HEK293 (cell line): ENCODE measurements around the gene IARS2.

Experiments used
- CTCF ChIA-PET: fragments of 350-600 bp; formaldehyde crosslinking; extraction: SDS; loops from one replicate; lab custom pipeline; 2021; ENCODE audit warnings: antibody characterized with exemption; lab: Yijun Ruan, JAX
- POLR2A ChIA-PET: fragments of 300-600 bp; formaldehyde crosslinking; extraction: SDS; loops from one replicate; lab custom pipeline; 2020; ENCODE audit warnings: antibody characterized with exemption, inconsistent platforms; lab: Yijun Ruan, JAX
- H3K27ac ChIP-seq: fragments of 200-500 bp; sonication (Bioruptor generic); 2 replicates; pipeline ENCODE4 v1.5.1; 2014; ENCODE audit warnings: low read depth, low read length, control low read depth, inconsistent platforms; ENCODE audit errors: extremely low read depth
- H3K36me3 ChIP-seq, 2 experiments: fragments of 200-500 bp in 1 of 2; sonication (Bioruptor generic) in 1 of 2; 1 replicate in 1 of 2; 2 replicates in 1 of 2; pipeline ENCODE4 v1.5.1; 2014 to 2017; ENCODE audit warnings: inconsistent platforms in 2 of 2, low read length in 2 of 2; ENCODE audit not compliant: control insufficient read depth in 2 of 2, insufficient read depth in 1 of 2
- H3K4me1 ChIP-seq: fragments of 200-500 bp; sonication (Bioruptor generic); 2 replicates; pipeline ENCODE4 v1.5.1; 2014; ENCODE audit warnings: mild to moderate bottlenecking, low read length, inconsistent platforms; ENCODE audit not compliant: control insufficient read depth, insufficient read depth
- H3K4me3 ChIP-seq: 2 replicates; pipeline ENCODE4 v1.5.1; 2011; ENCODE audit warnings: low read depth, mild to moderate bottlenecking, control low read depth, low read length, moderate library complexity
- H3K9me3 ChIP-seq: fragments of 200-500 bp; sonication (Bioruptor generic); 2 replicates; pipeline ENCODE4 v1.5.1; 2014; ENCODE audit warnings: low read depth, low read length, inconsistent platforms; ENCODE audit not compliant: control insufficient read depth, insufficient read depth
- BCL11A ChIP-seq: fragments of 450-650 bp; formaldehyde crosslinking; IDR thresholded peaks from 2 replicates; pipeline ENCODE4 v1.5.1; 2016; ENCODE audit warnings: low read depth, missing biosample characterization, missing genetic modification characterization
- BCL11B ChIP-seq: fragments of 450-650 bp; formaldehyde crosslinking; IDR thresholded peaks from 2 replicates; pipeline ENCODE4 v1.5.1; 2016; ENCODE audit warnings: low read depth, missing biosample characterization, missing genetic modification characterization
- HOXC10 ChIP-seq: sonication (generic); formaldehyde crosslinking; IDR thresholded peaks from 2 replicates; pipeline ENCODE4 v1.8.1; 2023; ENCODE audit warnings: mild to moderate bottlenecking, missing genetic modification reagents
- OSR2 ChIP-seq: fragments of 450-650 bp; formaldehyde crosslinking; IDR thresholded peaks from 2 replicates; pipeline ENCODE4 v1.5.1; 2016; ENCODE audit warnings: missing biosample characterization, missing genetic modification characterization
- OVOL3 ChIP-seq: fragments of 450-650 bp; formaldehyde crosslinking; IDR thresholded peaks from 2 replicates; pipeline ENCODE4 v1.5.1; 2016; ENCODE audit warnings: missing biosample characterization, missing genetic modification characterization
- PRDM4 ChIP-seq: fragments of 450-650 bp; formaldehyde crosslinking; IDR thresholded peaks from 2 replicates; pipeline ENCODE4 v1.5.1; 2017; ENCODE audit warnings: missing biosample characterization, missing genetic modification characterization
- PRDM6 ChIP-seq: fragments of 450-650 bp; formaldehyde crosslinking; IDR thresholded peaks from 2 replicates; pipeline ENCODE4 v1.5.1; 2017; ENCODE audit warnings: missing biosample characterization, missing genetic modification characterization
- SCRT1 ChIP-seq: fragments of 450-650 bp; formaldehyde crosslinking; IDR thresholded peaks from 2 replicates; pipeline ENCODE4 v1.5.1; 2016; ENCODE audit warnings: missing biosample characterization, missing genetic modification characterization, borderline replicate concordance
- SCRT2 ChIP-seq: fragments of 450-650 bp; formaldehyde crosslinking; IDR thresholded peaks from 2 replicates; pipeline ENCODE4 v1.5.1; 2016; ENCODE audit warnings: missing biosample characterization, missing genetic modification characterization
- TRIM28 ChIP-seq: IDR thresholded peaks from 2 replicates; pipeline ENCODE4 v1.6.1; 2011; ENCODE audit warnings: low read length, control low read depth, borderline replicate concordance
- ZBTB48 ChIP-seq: fragments of 450-650 bp; formaldehyde crosslinking; IDR thresholded peaks from 2 replicates; pipeline ENCODE4 v1.5.1; 2016; ENCODE audit warnings: missing biosample characterization, missing genetic modification characterization
- ZNF19 ChIP-seq: fragments of 450-650 bp; formaldehyde crosslinking; IDR thresholded peaks from 2 replicates; pipeline ENCODE4; 2016; ENCODE audit warnings: missing biosample characterization, missing genetic modification characterization, low read depth
- ZNF239 ChIP-seq: fragments of 450-650 bp; formaldehyde crosslinking; IDR thresholded peaks from 2 replicates; pipeline ENCODE4 v1.5.1; 2016; ENCODE audit warnings: missing biosample characterization, missing genetic modification characterization
- ZNF266 ChIP-seq: fragments of 450-650 bp; formaldehyde crosslinking; IDR thresholded peaks from 2 replicates; pipeline ENCODE4 v1.5.1; 2016; ENCODE audit warnings: missing biosample characterization, missing genetic modification characterization, low read depth
- ZNF311 ChIP-seq: fragments of 450-650 bp; formaldehyde crosslinking; IDR thresholded peaks from 2 replicates; pipeline ENCODE4 v1.5.1; 2017; ENCODE audit warnings: missing biosample characterization, missing genetic modification characterization, borderline replicate concordance
- ZNF37A ChIP-seq: fragments of 450-650 bp; IDR thresholded peaks from 2 replicates; pipeline ENCODE4 v1.5.1; 2018; ENCODE audit warnings: missing biosample characterization, missing genetic modification characterization
- ZNF391 ChIP-seq: fragments of 450-650 bp; formaldehyde crosslinking; IDR thresholded peaks from 2 replicates; pipeline ENCODE4 v1.5.1; 2016; ENCODE audit warnings: low read depth, missing biosample characterization, missing genetic modification characterization, borderline replicate concordance
- ZNF423 ChIP-seq: fragments of 450-650 bp; formaldehyde crosslinking; IDR thresholded peaks from 2 replicates; pipeline ENCODE4 v1.5.1; 2016; ENCODE audit warnings: missing biosample characterization, missing genetic modification characterization
- ZNF521 ChIP-seq: fragments of 450-650 bp; formaldehyde crosslinking; IDR thresholded peaks from 2 replicates; pipeline ENCODE4 v1.5.1; 2017; ENCODE audit warnings: missing biosample characterization, mild to moderate bottlenecking, missing genetic modification characterization
- ZNF544 ChIP-seq: fragments of 450-650 bp; formaldehyde crosslinking; IDR thresholded peaks from 2 replicates; pipeline ENCODE4 v1.5.0; 2017; ENCODE audit warnings: missing biosample characterization, missing genetic modification characterization
- ZNF548 ChIP-seq: fragments of 450-650 bp; formaldehyde crosslinking; IDR thresholded peaks from 2 replicates; pipeline ENCODE4 v1.5.1; 2016; ENCODE audit warnings: missing biosample characterization, missing genetic modification characterization
- ZNF596 ChIP-seq: fragments of 450-650 bp; IDR thresholded peaks from 2 replicates; pipeline ENCODE4 v1.5.0; 2018; ENCODE audit warnings: missing biosample characterization, mild to moderate bottlenecking, missing genetic modification characterization, moderate library complexity
- ZNF677 ChIP-seq: fragments of 450-650 bp; IDR thresholded peaks from 2 replicates; pipeline ENCODE4 v1.5.0; 2018; ENCODE audit warnings: missing biosample characterization, mild to moderate bottlenecking, missing genetic modification characterization, moderate library complexity
- TF ChIP-seq, protein P1 (sequence below): fragments of 450-650 bp; formaldehyde crosslinking; IDR thresholded peaks from 2 replicates; pipeline ENCODE4 v1.5.1; 2016; ENCODE audit warnings: missing biosample characterization, missing genetic modification characterization
- TF ChIP-seq, protein P2 (sequence below): fragments of 450-650 bp; formaldehyde crosslinking; IDR thresholded peaks from 2 replicates; pipeline ENCODE4 v1.5.1; 2016; ENCODE audit warnings: missing biosample characterization, missing genetic modification characterization
- TF ChIP-seq, protein P3 (sequence below): fragments of 450-650 bp; formaldehyde crosslinking; IDR thresholded peaks from 2 replicates; pipeline ENCODE4 v1.5.1; 2016; ENCODE audit warnings: missing biosample characterization, missing genetic modification characterization

IARS2 gene

DNA sequence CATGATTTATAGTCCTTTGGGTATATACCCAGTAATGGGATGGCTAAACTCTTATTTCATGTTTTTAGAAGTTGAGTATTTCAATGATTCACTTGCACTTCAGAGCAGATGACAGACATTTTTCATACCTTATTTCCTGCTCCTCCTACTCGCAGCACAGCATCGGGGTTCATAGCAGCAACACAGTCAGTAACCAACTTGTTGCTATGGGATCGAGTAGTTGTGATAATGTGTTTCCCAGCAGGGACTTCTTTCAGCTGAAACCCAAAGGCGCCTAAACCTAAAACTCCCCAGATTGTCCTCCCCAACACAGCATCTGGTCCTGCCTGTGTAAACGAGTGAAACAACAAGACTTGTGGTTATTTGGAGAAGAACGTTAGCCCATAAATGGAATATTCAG, 31.3 kb upstream of the IARS2 start:
- no peak overlapping the region for H3K27ac ChIP-seq
- TF ChIP-seq ZNF423 (tag by site-specific recombination) (no peak), OSR2 (no peak), ZNF37A (tag by site-specific recombination) (no peak), ZNF521 (tag by site-specific recombination) (no peak), BCL11A (tag by site-specific recombination) (no peak), SCRT1 (tag by site-specific recombination) (0 out of 2 replicates have a peak, but pooled peaks have one; percentile 19), ZNF677 (tag by site-specific recombination) (no peak), ZNF548 (tag by site-specific recombination) (no peak), ZNF239 (tag by site-specific recombination) (no peak), BCL11B (tag by site-specific recombination) (no peak), OVOL3 (no peak), SCRT2 (tag by site-specific recombination) (peak; percentile 58), ZNF596 (no peak)
- TF ChIP-seq, protein P1, sequence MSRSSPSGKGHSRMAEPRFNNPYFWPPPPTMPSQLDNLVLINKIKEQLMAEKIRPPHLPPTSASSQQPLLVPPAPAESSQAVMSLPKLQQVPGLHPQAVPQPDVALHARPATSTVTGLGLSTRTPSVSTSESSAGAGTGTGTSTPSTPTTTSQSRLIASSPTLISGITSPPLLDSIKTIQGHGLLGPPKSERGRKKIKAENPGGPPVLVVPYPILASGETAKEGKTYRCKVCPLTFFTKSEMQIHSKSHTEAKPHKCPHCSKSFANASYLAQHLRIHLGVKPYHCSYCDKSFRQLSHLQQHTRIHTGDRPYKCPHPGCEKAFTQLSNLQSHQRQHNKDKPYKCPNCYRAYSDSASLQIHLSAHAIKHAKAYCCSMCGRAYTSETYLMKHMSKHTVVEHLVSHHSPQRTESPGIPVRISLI, result no peak
- ChIA-PET CTCF (no interaction called here), POLR2A (no interaction called here)
- H3K9me3 ChIP-seq, result no peaks in the 10 kb centered on the region
- H3K4me3 ChIP-seq, result no peak overlapping the region
- no peaks in the 10 kb centered on the region for H3K4me1 ChIP-seq
- peaks cover 25 to 61% of the 10 kb centered on the region in 2 experiments for H3K36me3 ChIP-seq

GRCh38 chr1:220067269-220068204, 26.4 kb upstream of the IARS2 start:
- H3K9me3 ChIP-seq, result no peaks in the 10 kb centered on the region
- ChIA-PET POLR2A (no interaction called here), CTCF (no interaction called here)
- peaks cover 13 to 57% of the 10 kb centered on the region in 2 experiments for H3K36me3 ChIP-seq
- no peak overlapping the region for H3K4me3 ChIP-seq
- no peak overlapping the region for H3K27ac ChIP-seq
- no peaks in the 10 kb centered on the region for H3K4me1 ChIP-seq
- no peak for TF ChIP-seq ZNF19
- TF ChIP-seq ZNF544, result no peak
- no peak for TF ChIP-seq PRDM4 (tag by site-specific recombination)
- no peak for TF ChIP-seq ZNF391
- no peak for TF ChIP-seq ZNF311 (tag by site-specific recombination)
- TF ChIP-seq, protein P2, sequence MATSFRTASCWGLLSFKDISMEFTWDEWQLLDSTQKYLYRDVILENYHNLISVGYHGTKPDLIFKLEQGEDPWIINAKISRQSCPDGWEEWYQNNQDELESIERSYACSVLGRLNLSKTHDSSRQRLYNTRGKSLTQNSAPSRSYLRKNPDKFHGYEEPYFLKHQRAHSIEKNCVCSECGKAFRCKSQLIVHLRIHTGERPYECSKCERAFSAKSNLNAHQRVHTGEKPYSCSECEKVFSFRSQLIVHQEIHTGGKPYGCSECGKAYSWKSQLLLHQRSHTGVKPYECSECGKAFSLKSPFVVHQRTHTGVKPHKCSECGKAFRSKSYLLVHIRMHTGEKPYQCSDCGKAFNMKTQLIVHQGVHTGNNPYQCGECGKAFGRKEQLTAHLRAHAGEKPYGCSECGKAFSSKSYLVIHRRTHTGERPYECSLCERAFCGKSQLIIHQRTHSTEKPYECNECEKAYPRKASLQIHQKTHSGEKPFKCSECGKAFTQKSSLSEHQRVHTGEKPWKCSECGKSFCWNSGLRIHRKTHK (tag by site-specific recombination), result no peak
- TF ChIP-seq PRDM6, result no peak
- TF ChIP-seq ZNF266 (tag by site-specific recombination), result no peak
- no peak for TF ChIP-seq TRIM28
- no peak for TF ChIP-seq ZBTB48
- TF ChIP-seq HOXC10 (CRISPR knock-in tag), result no peak
- TF ChIP-seq, protein P3, sequence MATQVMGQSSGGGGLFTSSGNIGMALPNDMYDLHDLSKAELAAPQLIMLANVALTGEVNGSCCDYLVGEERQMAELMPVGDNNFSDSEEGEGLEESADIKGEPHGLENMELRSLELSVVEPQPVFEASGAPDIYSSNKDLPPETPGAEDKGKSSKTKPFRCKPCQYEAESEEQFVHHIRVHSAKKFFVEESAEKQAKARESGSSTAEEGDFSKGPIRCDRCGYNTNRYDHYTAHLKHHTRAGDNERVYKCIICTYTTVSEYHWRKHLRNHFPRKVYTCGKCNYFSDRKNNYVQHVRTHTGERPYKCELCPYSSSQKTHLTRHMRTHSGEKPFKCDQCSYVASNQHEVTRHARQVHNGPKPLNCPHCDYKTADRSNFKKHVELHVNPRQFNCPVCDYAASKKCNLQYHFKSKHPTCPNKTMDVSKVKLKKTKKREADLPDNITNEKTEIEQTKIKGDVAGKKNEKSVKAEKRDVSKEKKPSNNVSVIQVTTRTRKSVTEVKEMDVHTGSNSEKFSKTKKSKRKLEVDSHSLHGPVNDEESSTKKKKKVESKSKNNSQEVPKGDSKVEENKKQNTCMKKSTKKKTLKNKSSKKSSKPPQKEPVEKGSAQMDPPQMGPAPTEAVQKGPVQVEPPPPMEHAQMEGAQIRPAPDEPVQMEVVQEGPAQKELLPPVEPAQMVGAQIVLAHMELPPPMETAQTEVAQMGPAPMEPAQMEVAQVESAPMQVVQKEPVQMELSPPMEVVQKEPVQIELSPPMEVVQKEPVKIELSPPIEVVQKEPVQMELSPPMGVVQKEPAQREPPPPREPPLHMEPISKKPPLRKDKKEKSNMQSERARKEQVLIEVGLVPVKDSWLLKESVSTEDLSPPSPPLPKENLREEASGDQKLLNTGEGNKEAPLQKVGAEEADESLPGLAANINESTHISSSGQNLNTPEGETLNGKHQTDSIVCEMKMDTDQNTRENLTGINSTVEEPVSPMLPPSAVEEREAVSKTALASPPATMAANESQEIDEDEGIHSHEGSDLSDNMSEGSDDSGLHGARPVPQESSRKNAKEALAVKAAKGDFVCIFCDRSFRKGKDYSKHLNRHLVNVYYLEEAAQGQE, result no peak
